ENCODE measurements around the gene FSTL5. TPM values are rescaled to one million over a fixed set of nuclear protein-coding genes. Genes with fewer than 3 reads are reported as not detected.

The FSTL5 gene
- total and polyA plus RNA-seq, 9 donors, result 1.2 to 12.3 (median 2.8) TPM

DNA sequence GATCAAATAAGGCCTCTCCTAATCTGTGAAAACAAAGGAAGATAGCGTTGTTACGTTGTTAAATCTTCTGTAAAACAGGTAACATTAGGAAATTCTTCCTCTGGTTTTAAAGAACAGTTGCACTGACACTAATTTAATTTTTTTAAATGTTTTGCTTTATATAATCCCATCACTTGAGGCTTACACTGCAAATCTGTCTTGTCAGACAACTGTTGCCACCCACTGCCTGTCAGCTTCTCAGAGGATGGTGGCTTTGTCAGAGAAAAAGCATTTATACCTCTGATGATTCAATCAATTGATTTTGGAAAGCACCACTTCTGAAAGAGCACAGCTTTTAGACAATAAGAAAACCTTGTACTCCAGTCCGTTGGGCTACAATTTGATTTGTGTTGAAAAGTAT is 799.1 kb downstream of the FSTL5 start:
- DNase-seq, result no peak
- Histone ChIP-seq H3K36me3 (ENCODE audit: control insufficient read depth, insufficient read depth, low read length) (no peaks in the 10 kb centered on the region), H3K27ac (ENCODE audit: low read length) (no peak overlapping the region), H3K27me3 (ENCODE audit: control insufficient read depth, insufficient read depth, low read length) (no peaks in the 10 kb centered on the region), H3K4me3 (ENCODE audit: low read length) (no peak overlapping the region), H3K4me1 (ENCODE audit: control insufficient read depth, insufficient read depth, low read length) (no peaks in the 10 kb centered on the region), H3K9me3 (replicated peaks; ENCODE audit: control insufficient read depth, low read depth, low read length) (no peaks in the 10 kb centered on the region)
- no CpG with 5 or more reads among the region's 3 CpGs for WGBS (ENCODE audit: insufficient coverage)

DNA sequence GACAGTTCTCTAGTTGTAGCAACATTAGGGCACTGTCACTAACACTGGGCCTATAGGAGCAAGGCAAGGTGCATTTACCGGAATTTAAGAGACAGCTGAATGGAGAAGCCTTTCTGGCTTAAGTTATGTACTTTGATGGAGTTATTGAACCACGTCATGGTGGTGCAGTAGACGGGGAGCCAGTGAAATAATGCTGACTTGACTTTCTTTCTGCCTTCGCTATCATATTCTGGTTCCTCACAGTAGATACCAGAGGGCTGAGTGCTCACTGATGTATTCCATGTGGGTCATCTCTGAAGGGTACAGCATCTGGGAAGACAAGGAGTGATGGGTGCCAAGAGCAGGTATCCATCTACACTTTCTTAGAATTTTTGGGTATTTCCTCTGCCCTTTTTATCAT is 802.8 kb downstream of the FSTL5 start:
- H3K27ac ChIP-seq (ENCODE audit: low read length), result no peak overlapping the region
- no peak overlapping the region for H3K4me3 ChIP-seq (ENCODE audit: low read length)
- H3K27me3 ChIP-seq (ENCODE audit: control insufficient read depth, insufficient read depth, low read length), result no peaks in the 10 kb centered on the region
- DNase-seq, result no peak
- H3K4me1 ChIP-seq (ENCODE audit: control insufficient read depth, insufficient read depth, low read length), result no peaks in the 10 kb centered on the region
- H3K9me3 ChIP-seq (replicated peaks; ENCODE audit: control insufficient read depth, low read depth, low read length), result no peaks in the 10 kb centered on the region
- no peaks in the 10 kb centered on the region for H3K36me3 ChIP-seq (ENCODE audit: control insufficient read depth, insufficient read depth, low read length)
- WGBS (ENCODE audit: insufficient coverage), result 97% methylated on average over 4 of the region's 4 CpGs

- Histone ChIP-seq H3K27me3 (ENCODE audit: control insufficient read depth, insufficient read depth, low read length) (no peaks in the 10 kb centered on the region), H3K4me1 (ENCODE audit: control insufficient read depth, insufficient read depth, low read length) (no peaks in the 10 kb centered on the region), H3K36me3 (ENCODE audit: control insufficient read depth, insufficient read depth, low read length) (no peaks in the 10 kb centered on the region), H3K9me3 (replicated peaks; ENCODE audit: control insufficient read depth, low read depth, low read length) (no peaks in the 10 kb centered on the region), H3K4me3 (ENCODE audit: low read length) (no peak overlapping the region), H3K27ac (ENCODE audit: low read length) (no peak overlapping the region)
- 100% methylated on average over 2 of the region's 2 CpGs for WGBS (ENCODE audit: insufficient coverage)
- no peak for DNase-seq
These were observed 804.3 kb downstream of the FSTL5 start for GRCh38 chr4:161359491-161359890.

DNA sequence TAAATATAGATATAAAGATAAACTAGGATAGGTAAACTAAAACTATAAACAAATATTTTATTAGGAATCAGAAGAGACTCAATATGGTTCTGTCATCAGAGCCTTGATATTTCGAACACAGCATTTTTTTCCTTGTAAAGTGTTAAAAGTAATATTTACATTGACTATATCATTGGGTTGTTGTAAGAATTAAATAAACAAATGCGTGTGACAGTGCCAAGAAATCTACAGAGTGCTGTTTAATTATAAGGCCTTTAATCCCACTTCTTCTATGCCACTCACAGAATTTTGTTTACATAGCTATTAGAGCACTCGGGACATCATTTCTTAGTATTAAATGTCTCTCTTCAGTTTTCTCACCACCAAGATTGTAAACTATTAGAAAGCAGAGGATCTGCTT is 807.4 kb downstream of the FSTL5 start:
- Histone ChIP-seq H3K27ac (ENCODE audit: low read length) (no peak overlapping the region), H3K9me3 (replicated peaks; ENCODE audit: control insufficient read depth, low read depth, low read length) (no peaks in the 10 kb centered on the region), H3K4me1 (ENCODE audit: control insufficient read depth, insufficient read depth, low read length) (no peaks in the 10 kb centered on the region), H3K27me3 (ENCODE audit: control insufficient read depth, insufficient read depth, low read length) (no peaks in the 10 kb centered on the region), H3K4me3 (ENCODE audit: low read length) (no peak overlapping the region), H3K36me3 (ENCODE audit: control insufficient read depth, insufficient read depth, low read length) (no peaks in the 10 kb centered on the region)
- WGBS (ENCODE audit: insufficient coverage), result no CpG with 5 or more reads among the region's 3 CpGs
- no peak for DNase-seq

- Histone ChIP-seq H3K9me3 (replicated peaks; ENCODE audit: control insufficient read depth, low read depth, low read length) (peaks cover 4% of the 10 kb centered on the region), H3K27me3 (ENCODE audit: control insufficient read depth, insufficient read depth, low read length) (no peaks in the 10 kb centered on the region), H3K27ac (ENCODE audit: low read length) (no peak overlapping the region), H3K4me1 (ENCODE audit: control insufficient read depth, insufficient read depth, low read length) (no peaks in the 10 kb centered on the region), H3K36me3 (ENCODE audit: control insufficient read depth, insufficient read depth, low read length) (no peaks in the 10 kb centered on the region), H3K4me3 (ENCODE audit: low read length) (no peak overlapping the region)
- DNase-seq, result no peak
- no CpG with 5 or more reads among the region's 3 CpGs for WGBS (ENCODE audit: insufficient coverage)
These were observed 812.9 kb downstream of the FSTL5 start for GRCh38 chr4:161350946-161351345.

GRCh38 chr4:161345741-161346140 is 818.1 kb downstream of the FSTL5 start:
- H3K36me3 ChIP-seq (ENCODE audit: control insufficient read depth, insufficient read depth, low read length), result no peaks in the 10 kb centered on the region
- H3K4me3 ChIP-seq (ENCODE audit: low read length), result no peak overlapping the region
- no peaks in the 10 kb centered on the region for H3K4me1 ChIP-seq (ENCODE audit: control insufficient read depth, insufficient read depth, low read length)
- H3K27me3 ChIP-seq (ENCODE audit: control insufficient read depth, insufficient read depth, low read length), result no peaks in the 10 kb centered on the region
- WGBS (ENCODE audit: insufficient coverage), result no CpG with 5 or more reads among the region's 1 CpG
- no peak overlapping the region for H3K27ac ChIP-seq (ENCODE audit: low read length)
- H3K9me3 ChIP-seq (replicated peaks; ENCODE audit: control insufficient read depth, low read depth, low read length), result peaks cover 4% of the 10 kb centered on the region
- DNase-seq, result no peak

DNA sequence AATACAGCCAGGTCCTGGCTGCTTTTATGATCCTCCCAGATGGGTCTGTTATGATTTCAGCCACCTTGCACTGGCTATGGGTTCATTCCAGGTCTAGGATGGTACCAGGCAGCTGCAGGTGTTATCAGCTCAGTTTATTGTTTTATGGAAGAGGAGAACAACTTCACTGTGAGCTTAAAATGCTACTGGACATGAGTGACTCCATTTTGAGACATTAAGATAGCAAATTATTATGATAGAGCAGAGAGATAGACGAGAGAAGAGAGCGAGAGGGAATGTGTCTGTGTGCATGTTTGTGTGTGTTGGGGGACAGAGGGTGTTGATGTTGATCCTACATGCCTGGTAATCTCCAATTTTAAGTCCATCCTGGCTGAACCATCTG is 820.2 kb downstream of the FSTL5 start:
- 73% methylated on average over 2 of the region's 2 CpGs for WGBS (ENCODE audit: insufficient coverage)
- Histone ChIP-seq H3K36me3 (ENCODE audit: control insufficient read depth, insufficient read depth, low read length) (no peaks in the 10 kb centered on the region), H3K9me3 (replicated peaks; ENCODE audit: control insufficient read depth, low read depth, low read length) (peaks cover 4% of the 10 kb centered on the region), H3K27ac (ENCODE audit: low read length) (no peak overlapping the region), H3K4me1 (ENCODE audit: control insufficient read depth, insufficient read depth, low read length) (no peaks in the 10 kb centered on the region), H3K4me3 (ENCODE audit: low read length) (no peak overlapping the region), H3K27me3 (ENCODE audit: control insufficient read depth, insufficient read depth, low read length) (no peaks in the 10 kb centered on the region)
- no peak for DNase-seq

- 58% methylated on average over 5 of the region's 6 CpGs for WGBS (ENCODE audit: insufficient coverage)
- H3K27me3 ChIP-seq (ENCODE audit: control insufficient read depth, insufficient read depth, low read length), result no peaks in the 10 kb centered on the region
- H3K27ac ChIP-seq (ENCODE audit: low read length), result no peak overlapping the region
- no peaks in the 10 kb centered on the region for H3K36me3 ChIP-seq (ENCODE audit: control insufficient read depth, insufficient read depth, low read length)
- no peak overlapping the region for H3K4me3 ChIP-seq (ENCODE audit: low read length)
- no peaks in the 10 kb centered on the region for H3K4me1 ChIP-seq (ENCODE audit: control insufficient read depth, insufficient read depth, low read length)
- peaks cover under 1% of the 10 kb centered on the region for H3K9me3 ChIP-seq (replicated peaks; ENCODE audit: control insufficient read depth, low read depth, low read length)
- DNase-seq, result no peak
These were observed 820.8 kb downstream of the FSTL5 start for GRCh38 chr4:161342881-161343568.

DNA sequence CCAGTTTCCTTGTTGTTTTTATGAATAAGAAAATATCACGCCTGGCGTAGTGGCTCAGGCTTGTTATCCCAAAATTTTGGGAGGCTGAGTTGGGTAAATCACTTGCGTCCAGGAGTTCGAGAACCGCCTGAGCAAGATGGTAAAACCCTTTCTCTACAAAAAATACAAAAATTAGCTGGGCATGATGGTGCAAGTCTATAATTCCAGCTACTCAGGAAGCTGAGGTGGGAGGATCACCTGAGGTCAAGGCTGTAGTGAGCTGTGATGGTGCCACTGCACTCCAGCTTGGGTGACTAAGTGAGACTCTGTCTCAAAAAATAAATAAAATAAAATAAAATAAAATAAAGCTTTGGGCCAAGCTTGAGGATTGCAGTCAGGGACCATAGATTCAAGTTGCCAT is 827.2 kb downstream of the FSTL5 start:
- no peaks in the 10 kb centered on the region for H3K4me1 ChIP-seq (ENCODE audit: control insufficient read depth, insufficient read depth, low read length)
- H3K4me3 ChIP-seq (ENCODE audit: low read length), result no peak overlapping the region
- H3K9me3 ChIP-seq (replicated peaks; ENCODE audit: control insufficient read depth, low read depth, low read length), result no peaks in the 10 kb centered on the region
- no CpG with 5 or more reads among the region's 5 CpGs for WGBS (ENCODE audit: insufficient coverage)
- no peak for DNase-seq
- H3K27ac ChIP-seq (ENCODE audit: low read length), result no peak overlapping the region
- no peaks in the 10 kb centered on the region for H3K36me3 ChIP-seq (ENCODE audit: control insufficient read depth, insufficient read depth, low read length)
- no peaks in the 10 kb centered on the region for H3K27me3 ChIP-seq (ENCODE audit: control insufficient read depth, insufficient read depth, low read length)

- Histone ChIP-seq H3K9me3 (replicated peaks; ENCODE audit: control insufficient read depth, low read depth, low read length) (no peaks in the 10 kb centered on the region), H3K4me1 (ENCODE audit: control insufficient read depth, insufficient read depth, low read length) (no peaks in the 10 kb centered on the region), H3K4me3 (ENCODE audit: low read length) (no peak overlapping the region), H3K27ac (ENCODE audit: low read length) (no peak overlapping the region), H3K27me3 (ENCODE audit: control insufficient read depth, insufficient read depth, low read length) (no peaks in the 10 kb centered on the region), H3K36me3 (ENCODE audit: control insufficient read depth, insufficient read depth, low read length) (no peaks in the 10 kb centered on the region)
- no peak for DNase-seq
- WGBS (ENCODE audit: insufficient coverage), result no CpG with 5 or more reads among the region's 2 CpGs
These were observed 827.7 kb downstream of the FSTL5 start for GRCh38 chr4:161336016-161336530.
